ENCODE data around the gene NRXN3. TPM values are rescaled to one million over a fixed set of nuclear protein-coding genes. Genes with fewer than 3 reads are reported as not detected.
A peak's percentile ranks its signal among the peaks of the same experiment; 100 is the strongest.

The NRXN3 gene
- total and polyA plus RNA-seq, 2 of the 13 experiments (the other 11 are each of a cell fraction or from before 2014, with no cell fraction given) = 0.03 TPM; not detected in 1

DNA sequence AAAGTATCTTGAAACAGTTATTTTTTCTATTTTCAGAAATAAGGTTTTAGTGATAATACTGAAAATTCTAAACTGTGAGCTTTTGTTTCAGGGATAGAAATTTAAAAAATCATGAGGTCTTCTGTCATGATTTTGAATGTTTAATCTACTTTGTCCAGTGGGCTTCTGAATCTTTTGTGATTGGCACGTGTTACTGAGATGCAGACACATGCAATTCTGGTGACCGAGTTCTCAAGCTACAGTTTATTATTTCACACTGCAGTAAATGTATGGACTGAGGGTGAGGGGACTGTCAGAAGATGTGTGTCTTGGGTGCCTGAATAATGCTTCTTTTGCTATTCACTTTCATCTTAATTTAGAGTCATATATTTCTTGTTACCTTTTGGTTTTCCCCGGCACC lies 1262.5 kb downstream of the NRXN3 start:
- in situ Hi-C loops (cut with HindIII; ENCODE audit: extremely low pct_ligation_motif_present, low pct_unique_long_range_greater_than_20kb) (no loop called here), intact Hi-C loops (cut with micrococcal nuclease; ENCODE audit: unreplicated experiment) (no loop called here)
- CTCF ChIA-PET (ENCODE audit: low intra/inter-chr PET ratio, low total read pairs) = no interaction called here
- TF ChIP-seq MNT (IDR thresholded peaks at IDR 0.05) (peak; percentile 95), REPIN1 (CRISPR knock-in tag; IDR thresholded peaks at IDR 0.05; ENCODE audit: borderline replicate concordance, low read depth) (no peak)
- Histone ChIP-seq H3K79me2 (ENCODE audit: insufficient read depth, low read length) (no peaks in the 10 kb centered on the region), H3K36me3 (replicated peaks in 1 of 2; ENCODE audit: control insufficient read depth in 1 of 2, insufficient read depth in 2 of 2, low read length in 2 of 2) (no peaks in the 10 kb centered on the region), H3K27me3 (ENCODE audit: control insufficient read depth in 1 of 2, insufficient read depth in 2 of 2, low read length in 2 of 2) (no peaks in the 10 kb centered on the region; a peak in 1 of 5 replicates), H4K20me1 (ENCODE audit: insufficient read depth, low read length) (no peaks in the 10 kb centered on the region), H2AFZ (ENCODE audit: low read length) (no peak overlapping the region), H3K27ac (ENCODE audit: extremely low read length, insufficient read depth, low read length) (no peak overlapping the region), H3K4me3 (replicated peaks in 1 of 3; ENCODE audit: insufficient read depth in 1 of 3, low read depth in 2 of 3, low read length in 3 of 3) (no peak overlapping the region), H3K9me3 (ENCODE audit: low read length) (peaks cover 78% of the 10 kb centered on the region), H3K9ac (ENCODE audit: insufficient read depth, low read depth, low read length) (no peak overlapping the region), H3K4me2 (ENCODE audit: low read depth, low read length) (no peak overlapping the region), H3K4me1 (ENCODE audit: insufficient read depth, low read length) (no peaks in the 10 kb centered on the region)
- BruUV-seq (replicated peaks) = no TSS peak
- POLR2A ChIA-PET = no interaction called here
- WGBS (ENCODE audit: low lambda C conversion rate) = 39% methylated on average over 3 of the region's 3 CpGs
- DNase-seq (ENCODE audit: low spot score) (no peak), FAIRE-seq (no peak), ATAC-seq (no peak)

DNA sequence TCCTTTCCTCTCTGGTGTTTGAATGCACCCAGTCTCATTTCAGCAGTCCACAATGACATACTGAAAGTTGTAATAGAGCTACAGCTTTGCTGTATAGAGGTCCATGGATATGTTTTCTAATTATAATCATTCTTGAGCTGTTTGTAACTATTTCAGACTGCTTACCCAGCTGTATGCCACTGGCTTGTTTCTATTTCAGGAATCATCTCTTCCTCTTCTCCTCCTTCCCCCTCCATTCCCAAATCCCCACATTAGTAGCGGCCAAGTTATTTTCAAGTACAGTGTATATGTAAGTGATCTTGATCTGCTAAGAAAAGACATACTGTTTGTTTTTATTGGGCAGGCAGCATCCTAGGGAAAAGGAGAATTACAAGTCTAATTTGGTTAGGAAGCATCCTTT lies 1266.2 kb downstream of the NRXN3 start:
- no peaks in the 10 kb centered on the region for H3K4me1 ChIP-seq (ENCODE audit: insufficient read depth, low read length)
- no peak for DNase-seq (ENCODE audit: low spot score)
- H3K27me3 ChIP-seq (ENCODE audit: control insufficient read depth in 1 of 2, insufficient read depth in 2 of 2, low read length in 2 of 2) = no peaks in the 10 kb centered on the region
- H4K20me1 ChIP-seq (ENCODE audit: insufficient read depth, low read length) = no peaks in the 10 kb centered on the region
- H3K4me3 ChIP-seq (replicated peaks in 1 of 3; ENCODE audit: insufficient read depth in 1 of 3, low read depth in 2 of 3, low read length in 3 of 3) = no peak overlapping the region
- in situ Hi-C loops (cut with HindIII; ENCODE audit: extremely low pct_ligation_motif_present, low pct_unique_long_range_greater_than_20kb) = no loop called here
- no peak for FAIRE-seq
- H3K4me2 ChIP-seq (ENCODE audit: low read depth, low read length) = no peak overlapping the region
- WGBS (ENCODE audit: low lambda C conversion rate) = 37% methylated on average over 1 of the region's 1 CpG
- BruUV-seq (replicated peaks) = no TSS peak
- CTCF ChIA-PET (ENCODE audit: low intra/inter-chr PET ratio, low total read pairs) = no interaction called here
- no peaks in the 10 kb centered on the region for H3K79me2 ChIP-seq (ENCODE audit: insufficient read depth, low read length)
- H2AFZ ChIP-seq (ENCODE audit: low read length) = no peak overlapping the region
- no peak for ATAC-seq
- peaks cover 77% of the 10 kb centered on the region for H3K9me3 ChIP-seq (ENCODE audit: low read length)
- no peak overlapping the region for H3K27ac ChIP-seq (ENCODE audit: extremely low read length, insufficient read depth, low read length)
- H3K9ac ChIP-seq (ENCODE audit: insufficient read depth, low read depth, low read length) = no peak overlapping the region
- POLR2A ChIA-PET = no interaction called here
- no peaks in the 10 kb centered on the region for H3K36me3 ChIP-seq (replicated peaks in 1 of 2; ENCODE audit: control insufficient read depth in 1 of 2, insufficient read depth in 2 of 2, low read length in 2 of 2)
- intact Hi-C loops (cut with micrococcal nuclease; ENCODE audit: unreplicated experiment) = no loop called here
- no peak for TF ChIP-seq ETV6 (CRISPR knock-in tag; conservative IDR thresholded peaks at IDR 0.05)
- TF ChIP-seq PHB2 (IDR thresholded peaks at IDR 0.05; ENCODE audit: partially characterized antibody) = no peak
- TF ChIP-seq ZNF703 (CRISPR knock-in tag; IDR thresholded peaks at IDR 0.05; ENCODE audit: borderline replicate concordance) = no peak
- TF ChIP-seq, protein P1, sequence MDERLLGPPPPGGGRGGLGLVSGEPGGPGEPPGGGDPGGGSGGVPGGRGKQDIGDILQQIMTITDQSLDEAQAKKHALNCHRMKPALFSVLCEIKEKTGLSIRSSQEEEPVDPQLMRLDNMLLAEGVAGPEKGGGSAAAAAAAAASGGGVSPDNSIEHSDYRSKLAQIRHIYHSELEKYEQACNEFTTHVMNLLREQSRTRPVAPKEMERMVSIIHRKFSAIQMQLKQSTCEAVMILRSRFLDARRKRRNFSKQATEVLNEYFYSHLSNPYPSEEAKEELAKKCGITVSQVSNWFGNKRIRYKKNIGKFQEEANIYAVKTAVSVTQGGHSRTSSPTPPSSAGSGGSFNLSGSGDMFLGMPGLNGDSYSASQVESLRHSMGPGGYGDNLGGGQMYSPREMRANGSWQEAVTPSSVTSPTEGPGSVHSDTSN (CRISPR knock-in tag; IDR thresholded peaks at IDR 0.05) = no peak
- TF ChIP-seq HNF4G (IDR thresholded peaks at IDR 0.05; ENCODE audit: borderline replicate concordance, low read depth, low read length) = no peak
- no peak for TF ChIP-seq HNF4G (CRISPR knock-in tag; IDR thresholded peaks at IDR 0.05; ENCODE audit: borderline replicate concordance, low read depth)
- TF ChIP-seq ZNF83 (CRISPR knock-in tag; IDR thresholded peaks at IDR 0.05; ENCODE audit: borderline replicate concordance) = no peak
- no peak for TF ChIP-seq ZNF124 (CRISPR knock-in tag; IDR thresholded peaks at IDR 0.05)
- TF ChIP-seq PLSCR1 (CRISPR knock-in tag; IDR thresholded peaks at IDR 0.05; ENCODE audit: borderline replicate concordance) = no peak
- TF ChIP-seq RXRA (CRISPR knock-in tag; IDR thresholded peaks at IDR 0.05) = no peak
- no peak for TF ChIP-seq EZH2 (conservative IDR thresholded peaks at IDR 0.05; ENCODE audit: low read depth, low read length)
- TF ChIP-seq MTF2 (CRISPR knock-in tag; IDR thresholded peaks at IDR 0.05; ENCODE audit: borderline replicate concordance) = no peak
- TF ChIP-seq ZNF225 (CRISPR knock-in tag; IDR thresholded peaks at IDR 0.05) = no peak
- TF ChIP-seq GATA4 (IDR thresholded peaks at IDR 0.05; ENCODE audit: borderline replicate concordance, low read depth) = no peak

Measured in HepG2 (cell line).